ENCODE measurements around the gene DCTN3.

DCTN3 gene

GRCh38 chr9:34600908-34601307 lies 19.4 kb downstream of the DCTN3 start:
- Histone ChIP-seq H3K27ac (peak overlapping the region in 3 of 21 experiments; percentile 38 to 50 (median 50)), H3K4me3 (no peak overlapping the region)

- H3K27ac ChIP-seq, result no peak overlapping the region
- no peak overlapping the region for H3K4me3 ChIP-seq
These were observed 20.7 kb downstream of the DCTN3 start for GRCh38 chr9:34599546-34599945.

- Histone ChIP-seq H3K4me3 (no peak overlapping the region), H3K27ac (peak overlapping the region in 8 of 21 experiments; percentile 2 to 74 (median 52))
These were observed 26.1 kb downstream of the DCTN3 start for GRCh38 chr9:34594177-34594576.

- Histone ChIP-seq H3K27ac (peak overlapping the region in 10 of 21 experiments; percentile 22 to 74 (median 63)), H3K4me3 (no peak overlapping the region)
These were observed 27.2 kb downstream of the DCTN3 start for GRCh38 chr9:34592895-34593601.

GRCh38 chr9:34591917-34592866 lies 28.1 kb downstream of the DCTN3 start:
- Histone ChIP-seq H3K4me3 (peak overlapping the region in 5 of 7 experiments; percentile 26 to 63 (median 31)), H3K27ac (peak overlapping the region in 8 of 21 experiments; percentile 38 to 74 (median 63))

GRCh38 chr9:34591248-34591916 lies 28.9 kb downstream of the DCTN3 start:
- Histone ChIP-seq H3K27ac (peak overlapping the region in 7 of 21 experiments; percentile 44 to 76 (median 63)), H3K4me3 (peak overlapping the region; percentile 22 to 63 (median 29))

- Histone ChIP-seq H3K27ac (peak overlapping the region in 9 of 21 experiments; percentile 2 to 76 (median 51)), H3K4me3 (peak overlapping the region; percentile 29 to 63 (median 36))
These were observed 29.7 kb downstream of the DCTN3 start for GRCh38 chr9:34590381-34591247.

GRCh38 chr9:34589636-34590380 lies 30.5 kb downstream of the DCTN3 start, which contains the start of gene CNTFR:
TSS of gene CNTFR (minus strand) at chr9:34589724. CDS start at chr9:34568981, 20,743 bp downstream.
- peak within 1 kb of the TSS; percentile 29 to 63 (median 36) for H3K4me3 ChIP-seq
- H3K27ac ChIP-seq, result peak within 1 kb of the TSS in 10 of 21 experiments; percentile 2 to 76 (median 48)

GRCh38 chr9:34588671-34589635 lies 31.3 kb downstream of the DCTN3 start:
- H3K4me3 ChIP-seq, result peak overlapping the region in 6 of 7 experiments; percentile 29 to 63 (median 38)
- peak overlapping the region in 1 of 21 experiments; percentile 29 for H3K27ac ChIP-seq

- no peak overlapping the region for H3K27ac ChIP-seq
- no peak overlapping the region for H3K4me3 ChIP-seq
These were observed 33.0 kb downstream of the DCTN3 start for GRCh38 chr9:34587271-34587670.

- no peak overlapping the region for H3K4me3 ChIP-seq
- H3K27ac ChIP-seq, result no peak overlapping the region
These were observed 34.2 kb downstream of the DCTN3 start for GRCh38 chr9:34585946-34586669.

- Histone ChIP-seq H3K27ac (no peak overlapping the region), H3K4me3 (no peak overlapping the region)
These were observed 35.3 kb downstream of the DCTN3 start for GRCh38 chr9:34584970-34585369.

GRCh38 chr9:34582787-34583186 lies 37.5 kb downstream of the DCTN3 start:
- no peak overlapping the region for H3K4me3 ChIP-seq
- H3K27ac ChIP-seq, result no peak overlapping the region

- Histone ChIP-seq H3K27ac (no peak overlapping the region), H3K4me3 (no peak overlapping the region)
These were observed 39.0 kb downstream of the DCTN3 start for GRCh38 chr9:34581318-34581717.

GRCh38 chr9:34580358-34580757 lies 39.9 kb downstream of the DCTN3 start:
- no peak overlapping the region for H3K4me3 ChIP-seq
- H3K27ac ChIP-seq, result no peak overlapping the region

- Histone ChIP-seq H3K4me3 (no peak overlapping the region), H3K27ac (no peak overlapping the region)
These were observed 40.5 kb downstream of the DCTN3 start for GRCh38 chr9:34579808-34580163.

All from skin epidermis (tissue), 12 donors.